Activated CD4-positive, CD25-positive, alpha-beta regulatory T cell treated with anti-CD3 and anti-CD28 coated beads, Interleukin-2, amount 50 U/mL, for 16 hours (primary cell): ENCODE measurements around the gene TSPAN7.

Experiments
- DNase-seq: peaks from one replicate; pipeline ENCODE4 v3.0.0-alpha.2; 2020; ENCODE audit warnings: low read depth, low spot score

The TSPAN7 gene

GRCh38 chrX:38561126-38561868, at the start of gene TSPAN7:
Gene TSPAN7 (plus strand): TSS chrX:38561542. CDS start chrX:38561547, 5 bp downstream.
- DNase-seq = peak; percentile 45

GRCh38 chrX:38513112-38513742, 48.1 kb upstream of the TSPAN7 start:
- no peak for DNase-seq

- no peak for DNase-seq
Measured at GRCh38 chrX:38514016-38514854, 47.1 kb upstream of the TSPAN7 start.

GRCh38 chrX:38515291-38515690, 46.1 kb upstream of the TSPAN7 start:
- DNase-seq = no peak

- DNase-seq = no peak
Measured at GRCh38 chrX:38516196-38516774, 45.1 kb upstream of the TSPAN7 start.

- no peak for DNase-seq
Measured at GRCh38 chrX:38519651-38520050, 41.7 kb upstream of the TSPAN7 start.

GRCh38 chrX:38538134-38538533, 23.2 kb upstream of the TSPAN7 start:
- no peak for DNase-seq

- no peak for DNase-seq
Measured at GRCh38 chrX:38539748-38540147, 21.6 kb upstream of the TSPAN7 start.

GRCh38 chrX:38548508-38548907, 12.8 kb upstream of the TSPAN7 start:
- no peak for DNase-seq

GRCh38 chrX:38552721-38553120, 8.6 kb upstream of the TSPAN7 start:
- no peak for DNase-seq

- DNase-seq = no peak
Measured at GRCh38 chrX:38558686-38559085, 2.7 kb upstream of the TSPAN7 start.

GRCh38 chrX:38560776-38561125, 591 bp upstream of the TSPAN7 start:
- DNase-seq = no peak

GRCh38 chrX:38561951-38562719, 793 bp downstream of the TSPAN7 start:
- DNase-seq = no peak

- no peak for DNase-seq
Measured at GRCh38 chrX:38563030-38563429, 1.7 kb downstream of the TSPAN7 start.

- DNase-seq = no peak
Measured at GRCh38 chrX:38570396-38570795, 9.1 kb downstream of the TSPAN7 start.

- no peak for DNase-seq
Measured at GRCh38 chrX:38571058-38571457, 9.7 kb downstream of the TSPAN7 start.

- DNase-seq = no peak
Measured at GRCh38 chrX:38574858-38575257, 13.5 kb downstream of the TSPAN7 start.

GRCh38 chrX:38575888-38576287, 14.5 kb downstream of the TSPAN7 start:
- DNase-seq = no peak

GRCh38 chrX:38577738-38578137, 16.4 kb downstream of the TSPAN7 start:
- DNase-seq = no peak

- no peak for DNase-seq
Measured at GRCh38 chrX:38578167-38578566, 16.8 kb downstream of the TSPAN7 start.

- no peak for DNase-seq
Measured at GRCh38 chrX:38583181-38583580, 21.8 kb downstream of the TSPAN7 start.
